ENCODE results near the gene ABHD16B.
A peak's percentile ranks its signal among the peaks of the same experiment; 100 is the strongest.

Gene ABHD16B

GRCh38 chr20:63886921-63887320 is 25.6 kb downstream of the ABHD16B start:
- no peak overlapping the region for H3K4me3 ChIP-seq (replicated peaks in 1 of 2; ENCODE audit: low read depth in 2 of 2, low read length in 2 of 2)
- TF ChIP-seq, protein P1, sequence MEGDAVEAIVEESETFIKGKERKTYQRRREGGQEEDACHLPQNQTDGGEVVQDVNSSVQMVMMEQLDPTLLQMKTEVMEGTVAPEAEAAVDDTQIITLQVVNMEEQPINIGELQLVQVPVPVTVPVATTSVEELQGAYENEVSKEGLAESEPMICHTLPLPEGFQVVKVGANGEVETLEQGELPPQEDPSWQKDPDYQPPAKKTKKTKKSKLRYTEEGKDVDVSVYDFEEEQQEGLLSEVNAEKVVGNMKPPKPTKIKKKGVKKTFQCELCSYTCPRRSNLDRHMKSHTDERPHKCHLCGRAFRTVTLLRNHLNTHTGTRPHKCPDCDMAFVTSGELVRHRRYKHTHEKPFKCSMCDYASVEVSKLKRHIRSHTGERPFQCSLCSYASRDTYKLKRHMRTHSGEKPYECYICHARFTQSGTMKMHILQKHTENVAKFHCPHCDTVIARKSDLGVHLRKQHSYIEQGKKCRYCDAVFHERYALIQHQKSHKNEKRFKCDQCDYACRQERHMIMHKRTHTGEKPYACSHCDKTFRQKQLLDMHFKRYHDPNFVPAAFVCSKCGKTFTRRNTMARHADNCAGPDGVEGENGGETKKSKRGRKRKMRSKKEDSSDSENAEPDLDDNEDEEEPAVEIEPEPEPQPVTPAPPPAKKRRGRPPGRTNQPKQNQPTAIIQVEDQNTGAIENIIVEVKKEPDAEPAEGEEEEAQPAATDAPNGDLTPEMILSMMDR (IDR thresholded peaks at IDR 0.05; ENCODE audit: low read depth, low read length) = no peak

DNA sequence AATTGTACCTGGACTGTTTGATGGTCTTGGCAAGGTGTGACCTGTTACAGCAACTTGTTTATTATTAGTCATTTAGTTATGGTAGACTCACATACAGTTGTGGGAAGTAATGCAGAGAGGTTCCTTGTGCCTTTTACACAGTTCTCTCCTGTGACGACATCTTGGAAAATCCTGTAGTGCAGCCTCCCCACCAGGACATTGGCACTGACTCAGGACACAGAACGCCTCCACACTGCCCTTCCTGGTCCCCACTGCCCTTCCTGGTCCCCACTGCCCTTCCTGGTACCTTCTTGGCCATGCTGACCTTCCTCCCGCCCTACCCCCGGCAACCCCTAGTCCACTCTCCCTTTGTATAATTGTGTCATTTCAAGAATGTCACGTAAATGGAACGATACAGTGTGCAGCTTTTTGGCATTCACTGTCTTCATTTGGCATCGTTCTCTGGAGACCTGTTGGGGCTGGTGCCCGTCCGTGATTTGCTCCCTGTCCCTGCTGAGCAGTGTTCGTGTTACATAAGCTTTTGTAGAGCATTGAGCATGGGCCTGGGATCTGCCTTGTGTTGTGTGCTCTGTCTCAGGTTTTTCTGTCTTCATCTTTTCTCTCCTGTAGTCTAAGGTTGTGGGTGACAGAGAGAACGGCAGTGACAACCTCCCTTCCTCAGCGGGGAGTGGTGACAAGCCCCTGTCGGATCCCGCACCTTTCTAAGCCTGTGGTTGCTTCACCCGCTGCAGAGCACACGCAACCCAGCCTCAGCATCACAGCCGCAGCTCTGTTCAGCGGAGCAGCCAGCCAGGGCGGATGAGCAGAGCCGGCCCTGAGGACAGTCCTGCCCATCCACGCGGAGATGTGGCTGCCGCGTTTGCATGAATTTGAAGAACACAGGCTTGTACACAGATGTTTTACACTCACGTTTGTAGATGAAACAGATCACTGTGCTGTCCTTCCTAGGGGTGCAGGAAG is 28.2 kb downstream of the ABHD16B start:
- TF ChIP-seq, protein P1 (IDR thresholded peaks at IDR 0.05; ENCODE audit: low read depth, low read length) = no peak
- DNase-seq (ENCODE audit: low read depth in 2 of 2) = peak in 1 of 2 donors; percentile 30
- H3K4me3 ChIP-seq (replicated peaks in 1 of 2; ENCODE audit: low read depth in 2 of 2, low read length in 2 of 2) = no peak overlapping the region

More at GRCh38 chr20:63886921-63887320, 25.6 kb downstream of the ABHD16B start:
- DNase-seq (ENCODE audit: low read depth in 2 of 2) = no peak

DNA sequence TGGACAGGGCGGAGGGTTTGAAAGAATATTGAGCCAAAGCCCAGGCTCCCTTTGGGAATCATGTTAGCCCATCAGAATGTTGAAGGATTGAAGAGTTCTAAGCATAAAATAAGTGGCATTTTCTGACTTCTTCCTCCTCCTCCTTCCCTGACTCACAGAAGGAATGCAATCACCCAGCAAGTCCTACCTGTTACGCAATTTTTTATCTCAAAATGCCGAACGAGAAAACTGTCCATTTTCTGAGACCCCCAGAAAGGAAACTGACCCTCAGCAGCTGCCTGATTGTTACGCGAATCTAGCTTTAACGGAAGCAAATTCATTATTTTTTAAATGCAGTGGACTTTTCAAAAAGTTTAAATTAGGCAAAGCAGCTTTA is 28.9 kb downstream of the ABHD16B start:
- H3K4me3 ChIP-seq (replicated peaks in 1 of 2; ENCODE audit: low read depth in 2 of 2, low read length in 2 of 2) = no peak overlapping the region
- TF ChIP-seq, protein P1 (IDR thresholded peaks at IDR 0.05; ENCODE audit: low read depth, low read length) = no peak
- peak; percentile 23 to 29 for DNase-seq (ENCODE audit: low read depth in 2 of 2)

DNA sequence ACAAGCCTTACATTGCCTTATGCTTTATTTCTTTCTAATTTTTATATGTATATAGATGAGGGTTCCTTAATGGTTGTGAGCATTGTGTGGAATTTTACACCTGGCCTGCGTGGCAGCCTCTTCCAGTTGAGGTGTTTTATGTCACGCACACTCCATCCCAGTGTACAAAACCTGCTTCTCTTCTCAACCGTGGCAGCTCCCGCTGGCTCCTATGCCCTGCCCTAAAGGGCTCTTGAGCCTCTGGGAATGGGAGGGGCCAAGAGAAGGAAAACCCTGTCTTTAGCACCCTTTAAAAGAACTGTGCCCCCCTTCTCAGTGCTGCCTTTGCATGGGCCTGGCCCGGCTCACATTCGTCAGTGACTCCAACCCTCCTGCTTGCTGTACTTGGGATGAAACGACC is 29.3 kb downstream of the ABHD16B start:
- TF ChIP-seq, protein P1 (IDR thresholded peaks at IDR 0.05; ENCODE audit: low read depth, low read length) = no peak
- no peak overlapping the region for H3K4me3 ChIP-seq (replicated peaks in 1 of 2; ENCODE audit: low read depth in 2 of 2, low read length in 2 of 2)
- no peak for DNase-seq (ENCODE audit: low read depth in 2 of 2)

GRCh38 chr20:63891061-63892002 is 30.0 kb downstream of the ABHD16B start:
- DNase-seq (ENCODE audit: low read depth in 2 of 2) = no peak
- no peak overlapping the region for H3K4me3 ChIP-seq (replicated peaks in 1 of 2; ENCODE audit: low read depth in 2 of 2, low read length in 2 of 2)
- TF ChIP-seq, protein P1 (IDR thresholded peaks at IDR 0.05; ENCODE audit: low read depth, low read length) = no peak

- no peak overlapping the region for H3K4me3 ChIP-seq (replicated peaks in 1 of 2; ENCODE audit: low read depth in 2 of 2, low read length in 2 of 2)
- TF ChIP-seq, protein P1 (IDR thresholded peaks at IDR 0.05; ENCODE audit: low read depth, low read length) = no peak
- DNase-seq (ENCODE audit: low read depth in 2 of 2) = no peak
These were observed 31.1 kb downstream of the ABHD16B start for GRCh38 chr20:63892402-63892801.

Data from cardiac fibroblast (primary cell).